Activated CD4-positive, alpha-beta memory T cell treated with anti-CD3 and anti-CD28 coated beads, Interleukin-2, amount 10 ng/mL, durations not matched to agents 7 days and 5 days (primary cell): ENCODE measurements around the gene LCN12. TPM values are rescaled to one million over a fixed set of nuclear protein-coding genes. Genes with fewer than 3 reads are reported as not detected.

ENCODE experiments used
- CTCF ChIA-PET: fragments of 350-600 bp; sonication (Branson Sonifier 250); formaldehyde crosslinking; loops from one replicate; lab custom pipeline; 2021; ENCODE audit warnings: antibody characterized with exemption, inconsistent platforms; lab: Charles Lee
- POLR2A ChIA-PET: fragments of 350-600 bp; sonication (Branson Sonifier 250); formaldehyde crosslinking; loops from one replicate; lab custom pipeline; 2021; ENCODE audit warnings: antibody characterized with exemption; lab: Charles Lee
- DNase-seq: peaks from one replicate; pipeline ENCODE4 v3.0.0-alpha.2; 2020
- H3K27ac Mint-ChIP-seq: one replicate; pipeline ENCODE4 v1.8.0; 2021; ENCODE audit warnings: mild to moderate bottlenecking, mixed read lengths
- H3K27me3 Mint-ChIP-seq: one replicate; pipeline ENCODE4 v1.8.0; 2021; ENCODE audit warnings: mixed read lengths
- H3K36me3 Mint-ChIP-seq: one replicate; pipeline ENCODE4 v1.8.0; 2021; ENCODE audit warnings: low read depth, mixed read lengths
- H3K4me1 Mint-ChIP-seq: one replicate; pipeline ENCODE4 v1.8.0; 2021; ENCODE audit warnings: mixed read lengths
- H3K4me3 Mint-ChIP-seq: one replicate; pipeline ENCODE4 v1.8.0; 2021; ENCODE audit warnings: mild to moderate bottlenecking, mixed read lengths
- H3K9me3 Mint-ChIP-seq: one replicate; pipeline ENCODE4 v1.8.0; 2021; ENCODE audit warnings: mixed read lengths
- total RNA-seq, 2 experiments: library from RNA; stranded (reverse); gene quantifications; one replicate each; pipeline ENCODE4 v1.2.3, GENCODE V29; 2021

LCN12 gene
- total RNA-seq, 2 experiments from 2014 or later: 2.5 to 2.9 TPM

DNA sequence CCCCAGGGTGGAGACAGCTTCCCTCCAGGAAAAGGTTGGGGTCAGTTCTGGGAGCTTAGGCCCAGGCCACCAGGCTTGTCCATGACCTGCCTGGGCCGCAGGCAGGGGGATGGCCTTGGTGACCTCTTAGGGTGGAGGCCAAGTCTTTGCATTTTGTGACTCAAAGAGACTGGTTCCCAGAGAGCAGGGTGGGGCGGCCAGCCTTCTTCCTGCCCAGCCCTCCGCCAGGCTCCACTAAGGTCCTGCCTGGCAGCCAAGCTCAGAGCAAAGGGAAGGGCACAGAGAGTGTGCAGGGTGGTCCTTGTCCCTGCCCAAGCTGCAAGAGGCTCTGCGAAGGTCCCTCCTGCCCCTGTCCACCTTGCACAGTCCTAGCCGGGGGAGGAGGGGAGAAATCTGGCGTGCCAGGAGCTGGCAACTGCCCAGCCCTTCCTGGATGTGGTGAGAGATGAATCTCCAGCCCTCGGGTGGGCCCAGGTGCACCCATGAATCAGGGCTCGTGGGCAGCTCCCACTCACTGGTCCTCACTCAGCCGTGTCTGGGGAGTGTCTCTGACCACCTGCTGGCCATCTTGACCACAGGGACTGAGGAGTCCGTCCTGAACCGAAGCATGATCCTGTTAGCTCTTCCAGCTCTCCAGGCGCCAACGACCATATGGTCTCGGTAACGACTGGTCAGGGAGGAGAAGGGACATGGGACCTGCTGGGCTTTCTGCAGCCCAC lies 22.9 kb downstream of the LCN12 start:
- peak; percentile 54 for DNase-seq
- Mint-ChIP-seq H3K27me3 (peaks cover 1% of the 10 kb centered on the region), H3K4me3 (peak overlapping the region; percentile 71), H3K36me3 (no peaks in the 10 kb centered on the region), H3K4me1 (peaks cover 33% of the 10 kb centered on the region), H3K27ac (peak overlapping the region; percentile 77), H3K9me3 (no peaks in the 10 kb centered on the region)
- CTCF ChIA-PET: interaction anchor here (0.7 to 3.8 kb wide), 11 partner anchors 11 to 162 kb away, joined by 3 to 27 read pairs (median 7); partner anchors contain the start of gene PAXX
- POLR2A ChIA-PET: interaction anchor here (0.7 to 4.2 kb wide), 12 partner anchors 11 to 266 kb away, joined by 3 to 70 read pairs (median 5); partner anchors contain the start of genes CLIC3, FBXW5, FUT7 and PAXX

- peak; percentile 64 for DNase-seq
- peak overlapping the region; percentile 71 for H3K4me3 Mint-ChIP-seq
- H3K27ac Mint-ChIP-seq: peak overlapping the region; percentile 77
- H3K4me1 Mint-ChIP-seq: peaks cover 33% of the 10 kb centered on the region
- POLR2A ChIA-PET: interaction anchor here (0.6 to 4.2 kb wide), 10 partner anchors 10 to 59 kb away, joined by 3 to 70 read pairs (median 6); partner anchors contain the start of genes CLIC3, FBXW5 and PAXX
- CTCF ChIA-PET: interaction anchor here (0.7 to 3.8 kb wide), 13 partner anchors 10 to 163 kb away, joined by 3 to 27 read pairs (median 5); partner anchors contain the start of gene PAXX
- no peaks in the 10 kb centered on the region for H3K9me3 Mint-ChIP-seq
- H3K36me3 Mint-ChIP-seq: no peaks in the 10 kb centered on the region
- H3K27me3 Mint-ChIP-seq: peaks cover 1% of the 10 kb centered on the region
Observed at GRCh38 chr9:136975644-136976043, 23.6 kb downstream of the LCN12 start.

- peak within 1 kb of the TSS; percentile 52 for H3K27ac Mint-ChIP-seq
- H3K4me1 Mint-ChIP-seq: peaks cover 33% of the 10 kb centered on the region
- no peaks in the 10 kb centered on the region for H3K36me3 Mint-ChIP-seq
- H3K27me3 Mint-ChIP-seq: peaks cover 1% of the 10 kb centered on the region
- ChIA-PET CTCF (interaction anchor here (0.5 to 3.8 kb wide), 6 partner anchors 10 to 574 kb away, joined by 3 to 27 read pairs (median 17); partner anchors contain the start of genes MRPL41 and PAXX), POLR2A (interaction anchor here (1.1 to 4.2 kb wide), 5 partner anchors 10 to 89 kb away, joined by 3 to 70 read pairs (median 13); partner anchors contain the start of gene PAXX)
- peak within 1 kb of the TSS; percentile 71 for H3K4me3 Mint-ChIP-seq
- no peak for DNase-seq
- H3K9me3 Mint-ChIP-seq: no peaks in the 10 kb centered on the region
Observed at GRCh38 chr9:136977223-136977622, 25.1 kb downstream of the LCN12 start, which contains the start of gene PTGDS. Gene PTGDS, plus strand, starts transcription at chr9:136977504. Its CDS starts 75 bp downstream, at chr9:136977579.

DNA sequence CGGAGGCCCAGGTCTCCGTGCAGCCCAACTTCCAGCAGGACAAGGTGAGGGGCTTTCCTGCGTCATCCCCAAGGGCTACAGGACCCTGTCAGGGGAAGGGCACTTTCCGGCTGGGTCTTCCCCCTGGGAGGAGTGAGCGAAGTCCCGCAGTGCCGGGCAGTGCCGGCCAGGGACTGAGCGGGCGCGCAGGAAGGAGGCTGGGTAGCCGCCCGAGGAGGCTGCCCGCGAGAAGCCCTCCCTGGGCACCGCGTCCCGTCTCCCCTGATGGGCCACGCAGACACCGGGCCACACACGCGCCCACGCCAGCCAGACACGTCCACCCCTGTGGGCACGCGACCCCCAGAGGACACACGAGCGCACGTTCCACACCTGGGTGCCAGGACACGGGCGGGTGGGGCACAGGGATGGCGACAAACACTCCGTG lies 25.6 kb downstream of the LCN12 start:
- Mint-ChIP-seq H3K4me3 (peak overlapping the region; percentile 27), H3K27me3 (peaks cover 1% of the 10 kb centered on the region), H3K27ac (no peak overlapping the region), H3K36me3 (no peaks in the 10 kb centered on the region), H3K4me1 (peaks cover 33% of the 10 kb centered on the region), H3K9me3 (no peaks in the 10 kb centered on the region)
- ChIA-PET POLR2A (interaction anchor here (0.8 to 3.0 kb wide), 5 partner anchors 11 to 33 kb away, joined by 3 to 29 read pairs (median 5); partner anchors contain the start of genes C8G, CLIC3, FBXW5 and PAXX), CTCF (interaction anchor here (0.6 to 1.5 kb wide), 5 partner anchors 8 to 57 kb away, joined by 3 to 6 read pairs (median 3); partner anchors contain the start of gene PAXX)
- no peak for DNase-seq

- H3K9me3 Mint-ChIP-seq: no peaks in the 10 kb centered on the region
- DNase-seq: peak; percentile 83
- ChIA-PET CTCF (interaction anchor here (0.6 to 1.5 kb wide), 7 partner anchors 8 to 96 kb away, joined by 3 to 6 read pairs (median 3); partner anchors contain the start of gene PAXX), POLR2A (interaction anchor here (0.8 to 3.0 kb wide), 6 partner anchors 12 to 34 kb away, joined by 3 to 29 read pairs (median 4); partner anchors contain the start of genes C8G, CLIC3, FBXW5 and PAXX)
- no peak overlapping the region for H3K4me3 Mint-ChIP-seq
- no peaks in the 10 kb centered on the region for H3K36me3 Mint-ChIP-seq
- no peak overlapping the region for H3K27ac Mint-ChIP-seq
- peaks cover 33% of the 10 kb centered on the region for H3K4me1 Mint-ChIP-seq
- peaks cover 1% of the 10 kb centered on the region for H3K27me3 Mint-ChIP-seq
Observed at GRCh38 chr9:136978073-136978864, 26.2 kb downstream of the LCN12 start.

DNA sequence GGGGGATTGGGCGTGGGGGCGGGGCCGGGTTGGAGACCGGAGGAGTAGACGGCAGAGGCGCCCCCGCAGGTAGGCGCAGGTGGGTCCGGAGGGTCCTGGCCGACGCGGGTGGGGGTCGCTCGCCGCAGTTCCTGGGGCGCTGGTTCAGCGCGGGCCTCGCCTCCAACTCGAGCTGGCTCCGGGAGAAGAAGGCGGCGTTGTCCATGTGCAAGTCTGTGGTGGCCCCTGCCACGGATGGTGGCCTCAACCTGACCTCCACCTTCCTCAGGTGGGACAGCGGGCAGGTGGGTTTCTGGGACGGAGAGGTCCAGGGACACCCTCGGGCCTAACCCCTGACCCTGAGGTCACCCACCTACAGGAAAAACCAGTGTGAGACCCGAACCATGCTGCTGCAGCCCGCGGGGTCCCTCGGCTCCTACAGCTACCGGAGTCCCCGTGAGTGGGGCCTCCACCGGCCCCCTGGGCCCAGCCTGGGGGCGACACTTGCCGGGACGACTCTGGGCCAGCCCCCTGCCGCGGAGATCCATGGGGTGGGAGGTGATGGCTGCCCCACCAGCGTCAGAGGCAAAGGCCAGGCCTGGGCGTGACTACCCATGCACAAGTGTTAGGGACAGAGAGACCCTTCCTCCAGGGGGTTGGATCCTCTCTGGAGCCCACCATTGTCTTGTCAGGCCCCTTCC lies 26.9 kb downstream of the LCN12 start:
- DNase-seq: no peak
- H3K4me1 Mint-ChIP-seq: peaks cover 32% of the 10 kb centered on the region
- H3K27ac Mint-ChIP-seq: no peak overlapping the region
- H3K36me3 Mint-ChIP-seq: peaks cover 3% of the 10 kb centered on the region
- ChIA-PET CTCF (interaction anchor here (0.8 to 1.5 kb wide), 6 partner anchors 13 to 97 kb away, joined by 3 to 6 read pairs (median 3); partner anchors contain the start of gene PAXX), POLR2A (interaction anchor here (1.2 to 3.0 kb wide), 4 partner anchors 12 to 18 kb away, joined by 3 to 29 read pairs (median 7); partner anchors contain the start of genes CLIC3 and PAXX)
- H3K9me3 Mint-ChIP-seq: no peaks in the 10 kb centered on the region
- H3K4me3 Mint-ChIP-seq: no peak overlapping the region
- H3K27me3 Mint-ChIP-seq: peaks cover 8% of the 10 kb centered on the region

DNA sequence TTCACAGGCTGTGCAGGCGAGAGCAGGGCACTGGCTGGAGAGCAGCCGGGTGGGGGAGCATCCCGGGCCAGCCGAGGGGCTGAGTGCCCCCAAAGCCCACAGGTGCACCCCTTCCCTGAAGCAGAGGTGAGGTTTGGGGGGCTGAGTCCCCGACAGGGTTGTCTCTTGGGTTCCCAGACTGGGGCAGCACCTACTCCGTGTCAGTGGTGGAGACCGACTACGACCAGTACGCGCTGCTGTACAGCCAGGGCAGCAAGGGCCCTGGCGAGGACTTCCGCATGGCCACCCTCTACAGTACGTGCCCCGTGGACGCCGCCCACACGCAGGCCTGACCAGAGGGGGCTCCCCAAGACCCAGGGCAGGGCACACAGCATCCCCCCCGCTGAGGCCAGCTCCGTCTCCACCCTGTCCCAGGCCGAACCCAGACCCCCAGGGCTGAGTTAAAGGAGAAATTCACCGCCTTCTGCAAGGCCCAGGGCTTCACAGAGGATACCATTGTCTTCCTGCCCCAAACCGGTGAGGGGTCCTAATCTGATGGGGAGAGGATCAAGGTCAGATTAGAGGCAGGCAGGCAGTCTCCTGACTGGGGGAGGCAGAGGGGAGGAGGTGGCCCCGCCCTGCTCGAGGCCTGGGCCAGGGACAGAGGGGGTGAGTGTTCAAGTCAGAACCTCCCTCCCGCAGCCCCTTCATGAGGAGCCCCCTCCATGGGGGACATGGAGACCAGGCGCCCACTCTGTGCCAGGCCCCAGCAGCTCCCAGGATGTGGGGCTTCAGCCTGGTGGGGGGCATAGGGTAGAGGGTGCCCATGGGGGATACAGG lies 27.9 kb downstream of the LCN12 start:
- Mint-ChIP-seq H3K27ac (no peak overlapping the region), H3K27me3 (peaks cover 11% of the 10 kb centered on the region), H3K36me3 (peaks cover 3% of the 10 kb centered on the region), H3K4me1 (peaks cover 23% of the 10 kb centered on the region), H3K9me3 (no peaks in the 10 kb centered on the region), H3K4me3 (no peak overlapping the region)
- ChIA-PET CTCF (no interaction called here), POLR2A (no interaction called here)
- DNase-seq: no peak

DNA sequence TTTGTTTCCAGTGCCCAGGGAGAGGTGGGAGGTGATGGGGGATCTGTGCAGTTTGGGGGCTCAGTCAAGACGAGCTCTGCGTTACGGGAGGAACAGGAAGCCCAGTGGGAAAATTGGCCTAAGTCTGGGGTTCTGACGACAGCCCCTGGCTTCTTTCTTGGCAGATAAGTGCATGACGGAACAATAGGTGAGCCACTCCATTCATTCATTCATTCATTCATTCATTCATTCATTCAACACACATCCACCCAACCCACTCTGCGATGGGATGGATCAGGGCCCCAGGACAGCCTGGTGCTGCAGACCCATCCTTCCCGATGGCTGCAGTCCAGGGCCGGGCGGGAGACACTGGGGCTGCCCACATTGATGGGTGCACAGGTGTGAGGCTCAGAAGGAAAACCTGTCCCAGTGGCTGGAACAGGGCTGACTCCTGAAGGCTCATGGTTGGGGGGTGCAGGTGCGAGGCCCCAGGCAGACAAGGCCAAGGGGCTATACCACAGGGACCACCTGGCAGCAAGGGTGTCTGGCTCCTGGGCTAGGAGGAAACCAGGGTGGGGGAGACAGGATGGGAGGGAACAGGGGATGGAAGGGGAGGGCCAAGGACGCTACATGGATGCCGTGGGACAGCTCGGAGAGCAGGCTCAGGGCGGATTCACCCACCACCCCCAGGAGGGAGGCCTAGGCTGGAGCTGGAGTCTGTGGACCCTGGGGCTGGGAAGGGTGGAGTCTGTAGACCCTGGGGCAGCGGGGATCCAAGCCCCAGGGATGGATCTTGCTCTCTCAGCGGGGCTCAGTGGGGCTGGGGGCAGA lies 28.8 kb downstream of the LCN12 start:
- no peak overlapping the region for H3K4me3 Mint-ChIP-seq

DNA sequence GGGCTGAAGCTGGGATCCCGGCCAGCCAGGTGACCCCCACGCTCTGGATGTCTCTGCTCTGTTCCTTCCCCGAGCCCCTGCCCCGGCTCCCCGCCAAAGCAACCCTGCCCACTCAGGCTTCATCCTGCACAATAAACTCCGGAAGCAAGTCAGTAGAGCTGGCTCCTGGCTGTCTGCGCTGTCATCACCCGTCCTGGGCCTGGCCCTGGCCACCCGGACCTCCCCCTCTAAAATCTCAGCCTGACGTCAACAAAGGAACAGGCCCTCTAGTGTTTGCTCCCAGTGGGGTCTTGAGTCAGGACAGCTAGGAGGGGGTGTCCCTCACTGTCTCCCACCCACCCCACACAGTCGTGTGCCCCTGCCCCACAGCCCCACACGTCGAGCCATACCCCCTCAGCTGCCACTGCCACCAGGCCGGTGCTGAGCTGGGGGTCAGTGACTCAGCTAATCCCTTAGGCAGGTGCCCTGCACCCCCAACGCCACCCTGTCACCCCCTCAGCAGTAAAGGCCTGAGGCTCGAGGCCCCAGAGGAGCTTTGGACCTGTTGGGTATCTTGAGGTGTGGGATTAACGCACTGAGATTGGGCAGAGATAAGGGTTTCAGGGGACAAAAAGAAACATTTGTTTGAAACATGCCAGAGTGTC lies 29.6 kb downstream of the LCN12 start:
- POLR2A ChIA-PET: interaction anchor here (1.4 kb wide), 1 partner anchor 10 kb away, joined by 5 read pairs; no protein-coding TSS in a partner anchor
- peaks cover 8% of the 10 kb centered on the region for H3K4me1 Mint-ChIP-seq
- H3K9me3 Mint-ChIP-seq: no peaks in the 10 kb centered on the region
- no peak overlapping the region for H3K4me3 Mint-ChIP-seq
- H3K27me3 Mint-ChIP-seq: peaks cover 18% of the 10 kb centered on the region
- DNase-seq: no peak
- H3K36me3 Mint-ChIP-seq: peaks cover 3% of the 10 kb centered on the region
- CTCF ChIA-PET: no interaction called here
- H3K27ac Mint-ChIP-seq: no peak overlapping the region

More for the DNA sequence above, 28.8 kb downstream of the LCN12 start:
- POLR2A ChIA-PET: no interaction called here
- DNase-seq: no peak
- Mint-ChIP-seq H3K27me3 (peaks cover 14% of the 10 kb centered on the region), H3K9me3 (no peaks in the 10 kb centered on the region), H3K27ac (no peak overlapping the region), H3K36me3 (peaks cover 3% of the 10 kb centered on the region), H3K4me1 (peaks cover 14% of the 10 kb centered on the region)
- CTCF ChIA-PET: no interaction called here
